ENCODE results near the gene KRT27. TPM values are rescaled to one million over a fixed set of nuclear protein-coding genes. Genes with fewer than 3 reads are reported as not detected.

KRT27 gene
- total and polyA plus RNA-seq, 10 of the 15 experiments (the other 5 are each of a cell fraction or from before 2014, with no cell fraction given) = not detected

DNA sequence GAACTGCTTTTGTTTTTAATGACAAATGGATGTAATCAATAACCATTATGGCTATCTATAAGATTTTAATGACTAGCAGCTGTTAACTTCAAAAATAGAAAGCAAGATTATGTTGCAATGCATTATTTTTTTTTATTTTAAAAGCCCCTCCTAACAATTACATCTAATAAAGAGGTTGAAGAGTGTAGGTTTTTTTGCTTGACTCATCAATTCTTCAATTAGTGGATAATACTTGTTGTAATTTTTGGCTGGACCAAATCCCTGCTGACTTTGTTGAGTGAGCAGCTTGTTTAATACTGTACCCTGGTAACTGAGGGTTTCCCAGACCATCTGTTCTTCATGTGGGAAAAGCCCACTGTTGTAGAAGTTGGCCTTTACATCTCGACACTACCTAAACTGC lies 51.4 kb downstream of the KRT27 start:
- Histone ChIP-seq H3K9ac (ENCODE audit: control insufficient read depth, insufficient read depth, low read length) (no peak overlapping the region), H3K36me3 (ENCODE audit: control insufficient read depth in 2 of 2, insufficient read depth in 2 of 2, low read length in 1 of 2) (no peaks in the 10 kb centered on the region), H3K27ac (ENCODE audit: control insufficient read depth, insufficient read depth) (no peak overlapping the region), H3K4me2 (ENCODE audit: control insufficient read depth, insufficient read depth) (no peak overlapping the region), H3K4me3 (no peak overlapping the region), H3K4me1 (ENCODE audit: control insufficient read depth, insufficient read depth, low read length) (peaks cover 3% of the 10 kb centered on the region; the same call in 1 of the 2 replicates), H3K27me3 (replicated peaks in 1 of 2; ENCODE audit: control insufficient read depth in 2 of 2, insufficient read depth in 2 of 2, low read length in 1 of 2) (peaks cover 0 to 3% of the 10 kb centered on the region in 2 experiments; a peak in 1 of 4 replicates), H3K79me2 (ENCODE audit: control insufficient read depth, insufficient read depth, low read length) (no peaks in the 10 kb centered on the region), H2AFZ (ENCODE audit: control insufficient read depth, low read depth, low read length) (no peak overlapping the region), H3K9me3 (replicated peaks; ENCODE audit: control insufficient read depth, insufficient read depth, low read length) (no peaks in the 10 kb centered on the region; the same call in 2 of the 3 replicates), H4K20me1 (ENCODE audit: control insufficient read depth, insufficient read depth) (no peaks in the 10 kb centered on the region)
- SMC1A ChIA-PET (ENCODE audit: uncharacterized antibody, unreplicated experiment) = interaction anchor here (0.6 to 1.3 kb wide), 3 partner anchors 12 to 92 kb away, joined by 3 to 6 read pairs (median 3); no protein-coding TSS in a partner anchor
- in situ Hi-C loops (cut with MboI) = no loop called here
- no peak for DNase-seq (ENCODE audit: low read depth, low spot score)
- CTCF ChIA-PET = interaction anchor here (1.2 to 1.8 kb wide), 2 partner anchors 11 to 115 kb away, joined by 5 to 6 read pairs; no protein-coding TSS in a partner anchor
- POLR2A ChIA-PET = interaction anchor here (0.6 kb wide), 2 partner anchors 12 to 52 kb away, joined by 3 read pairs; no protein-coding TSS in a partner anchor
- TF ChIP-seq NFYB (IDR thresholded peaks at IDR 0.05; ENCODE audit: insufficient read depth, low read depth, low read length) (no peak), JUND (IDR thresholded peaks at IDR 0.05; ENCODE audit: low read depth, low read length) (no peak), NBN (IDR thresholded peaks at IDR 0.05) (no peak), CREM (IDR thresholded peaks at IDR 0.05; ENCODE audit: low read depth) (no peak)
- TF ChIP-seq, protein P1, sequence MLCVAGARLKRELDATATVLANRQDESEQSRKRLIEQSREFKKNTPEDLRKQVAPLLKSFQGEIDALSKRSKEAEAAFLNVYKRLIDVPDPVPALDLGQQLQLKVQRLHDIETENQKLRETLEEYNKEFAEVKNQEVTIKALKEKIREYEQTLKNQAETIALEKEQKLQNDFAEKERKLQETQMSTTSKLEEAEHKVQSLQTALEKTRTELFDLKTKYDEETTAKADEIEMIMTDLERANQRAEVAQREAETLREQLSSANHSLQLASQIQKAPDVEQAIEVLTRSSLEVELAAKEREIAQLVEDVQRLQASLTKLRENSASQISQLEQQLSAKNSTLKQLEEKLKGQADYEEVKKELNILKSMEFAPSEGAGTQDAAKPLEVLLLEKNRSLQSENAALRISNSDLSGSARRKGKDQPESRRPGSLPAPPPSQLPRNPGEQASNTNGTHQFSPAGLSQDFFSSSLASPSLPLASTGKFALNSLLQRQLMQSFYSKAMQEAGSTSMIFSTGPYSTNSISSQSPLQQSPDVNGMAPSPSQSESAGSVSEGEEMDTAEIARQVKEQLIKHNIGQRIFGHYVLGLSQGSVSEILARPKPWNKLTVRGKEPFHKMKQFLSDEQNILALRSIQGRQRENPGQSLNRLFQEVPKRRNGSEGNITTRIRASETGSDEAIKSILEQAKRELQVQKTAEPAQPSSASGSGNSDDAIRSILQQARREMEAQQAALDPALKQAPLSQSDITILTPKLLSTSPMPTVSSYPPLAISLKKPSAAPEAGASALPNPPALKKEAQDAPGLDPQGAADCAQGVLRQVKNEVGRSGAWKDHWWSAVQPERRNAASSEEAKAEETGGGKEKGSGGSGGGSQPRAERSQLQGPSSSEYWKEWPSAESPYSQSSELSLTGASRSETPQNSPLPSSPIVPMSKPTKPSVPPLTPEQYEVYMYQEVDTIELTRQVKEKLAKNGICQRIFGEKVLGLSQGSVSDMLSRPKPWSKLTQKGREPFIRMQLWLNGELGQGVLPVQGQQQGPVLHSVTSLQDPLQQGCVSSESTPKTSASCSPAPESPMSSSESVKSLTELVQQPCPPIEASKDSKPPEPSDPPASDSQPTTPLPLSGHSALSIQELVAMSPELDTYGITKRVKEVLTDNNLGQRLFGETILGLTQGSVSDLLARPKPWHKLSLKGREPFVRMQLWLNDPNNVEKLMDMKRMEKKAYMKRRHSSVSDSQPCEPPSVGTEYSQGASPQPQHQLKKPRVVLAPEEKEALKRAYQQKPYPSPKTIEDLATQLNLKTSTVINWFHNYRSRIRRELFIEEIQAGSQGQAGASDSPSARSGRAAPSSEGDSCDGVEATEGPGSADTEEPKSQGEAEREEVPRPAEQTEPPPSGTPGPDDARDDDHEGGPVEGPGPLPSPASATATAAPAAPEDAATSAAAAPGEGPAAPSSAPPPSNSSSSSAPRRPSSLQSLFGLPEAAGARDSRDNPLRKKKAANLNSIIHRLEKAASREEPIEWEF (IDR thresholded peaks at IDR 0.05; ENCODE audit: insufficient replicate concordance, low read depth, low read length) = no peak
- TF ChIP-seq, protein P2, sequence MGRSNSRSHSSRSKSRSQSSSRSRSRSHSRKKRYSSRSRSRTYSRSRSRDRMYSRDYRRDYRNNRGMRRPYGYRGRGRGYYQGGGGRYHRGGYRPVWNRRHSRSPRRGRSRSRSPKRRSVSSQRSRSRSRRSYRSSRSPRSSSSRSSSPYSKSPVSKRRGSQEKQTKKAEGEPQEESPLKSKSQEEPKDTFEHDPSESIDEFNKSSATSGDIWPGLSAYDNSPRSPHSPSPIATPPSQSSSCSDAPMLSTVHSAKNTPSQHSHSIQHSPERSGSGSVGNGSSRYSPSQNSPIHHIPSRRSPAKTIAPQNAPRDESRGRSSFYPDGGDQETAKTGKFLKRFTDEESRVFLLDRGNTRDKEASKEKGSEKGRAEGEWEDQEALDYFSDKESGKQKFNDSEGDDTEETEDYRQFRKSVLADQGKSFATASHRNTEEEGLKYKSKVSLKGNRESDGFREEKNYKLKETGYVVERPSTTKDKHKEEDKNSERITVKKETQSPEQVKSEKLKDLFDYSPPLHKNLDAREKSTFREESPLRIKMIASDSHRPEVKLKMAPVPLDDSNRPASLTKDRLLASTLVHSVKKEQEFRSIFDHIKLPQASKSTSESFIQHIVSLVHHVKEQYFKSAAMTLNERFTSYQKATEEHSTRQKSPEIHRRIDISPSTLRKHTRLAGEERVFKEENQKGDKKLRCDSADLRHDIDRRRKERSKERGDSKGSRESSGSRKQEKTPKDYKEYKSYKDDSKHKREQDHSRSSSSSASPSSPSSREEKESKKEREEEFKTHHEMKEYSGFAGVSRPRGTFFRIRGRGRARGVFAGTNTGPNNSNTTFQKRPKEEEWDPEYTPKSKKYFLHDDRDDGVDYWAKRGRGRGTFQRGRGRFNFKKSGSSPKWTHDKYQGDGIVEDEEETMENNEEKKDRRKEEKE (IDR thresholded peaks at IDR 0.05) = no peak
- TF ChIP-seq, protein P3, sequence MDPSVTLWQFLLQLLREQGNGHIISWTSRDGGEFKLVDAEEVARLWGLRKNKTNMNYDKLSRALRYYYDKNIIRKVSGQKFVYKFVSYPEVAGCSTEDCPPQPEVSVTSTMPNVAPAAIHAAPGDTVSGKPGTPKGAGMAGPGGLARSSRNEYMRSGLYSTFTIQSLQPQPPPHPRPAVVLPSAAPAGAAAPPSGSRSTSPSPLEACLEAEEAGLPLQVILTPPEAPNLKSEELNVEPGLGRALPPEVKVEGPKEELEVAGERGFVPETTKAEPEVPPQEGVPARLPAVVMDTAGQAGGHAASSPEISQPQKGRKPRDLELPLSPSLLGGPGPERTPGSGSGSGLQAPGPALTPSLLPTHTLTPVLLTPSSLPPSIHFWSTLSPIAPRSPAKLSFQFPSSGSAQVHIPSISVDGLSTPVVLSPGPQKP (IDR thresholded peaks at IDR 0.05; ENCODE audit: low read depth, low read length) = no peak
- no peak for ATAC-seq
- no TSS peak for BruUV-seq (replicated peaks)
- RAD21 ChIA-PET (ENCODE audit: unreplicated experiment) = interaction anchor here (1.2 kb wide), 1 partner anchor 106 kb away, joined by 3 read pairs; no protein-coding TSS in a partner anchor
- no peak for FAIRE-seq
- intact Hi-C loops (cut with micrococcal nuclease; ENCODE audit: unreplicated experiment) = no loop called here
- 8% methylated on average over 1 of the region's 1 CpG for WGBS (ENCODE audit: insufficient coverage, insufficient replicate concordance, low lambda C conversion rate, missing lambda C conversion rate)

All from GM12878 (cell line).